Measurements from ENCODE around the gene EVI5L. TPM values are rescaled to one million over a fixed set of nuclear protein-coding genes. Genes with fewer than 3 reads are reported as not detected.

EVI5L gene
- total RNA-seq, 2 experiments from 2014 or later: 5.2 to 6.0 TPM

GRCh38 chr19:7795555-7796161 is 34.4 kb upstream of the EVI5L start:
- Mint-ChIP-seq H3K36me3 (ENCODE audit: low read depth) (no peaks in the 10 kb centered on the region), H3K9me3 (no peaks in the 10 kb centered on the region), H3K4me1 (ENCODE audit: low read depth) (peaks cover 6% of the 10 kb centered on the region), H3K27ac (no peak overlapping the region), H3K27me3 (peaks cover 31% of the 10 kb centered on the region), H3K4me3 (no peak overlapping the region)
- DNase-seq (no peak), ATAC-seq (ENCODE audit: poor library complexity) (no peak)
- ChIA-PET CTCF (interaction anchor here (1.5 kb wide), 1 partner anchor 115 kb away, joined by 3 read pairs; the partner anchor contains the start of gene TRAPPC5), POLR2A (no interaction called here)
- intact Hi-C loops (cut with DNase I, micrococcal nuclease): no loop called here
- peaks cover under 1 to 7% of the 10 kb centered on the region in 2 experiments for H3K27me3 ChIP-seq (ENCODE audit: control insufficient read depth in 1 of 2, insufficient read depth in 2 of 2, low read length in 2 of 2)
- TF ChIP-seq CTCF (IDR thresholded peaks at IDR 0.05): no peak
- no peak overlapping the region for H3K4me3 ChIP-seq (ENCODE audit: low read length)
- peaks cover 0 to 7% of the 10 kb centered on the region in 2 experiments for H3K9me3 ChIP-seq (ENCODE audit: control insufficient read depth in 1 of 2, insufficient read depth in 1 of 2, low read length in 2 of 2)
- no peak overlapping the region for H3K27ac ChIP-seq (ENCODE audit: low read depth in 1 of 2, low read length in 2 of 2)
- no peaks in the 10 kb centered on the region for H3K36me3 ChIP-seq (ENCODE audit: insufficient read depth, low read length)
- H3K4me1 ChIP-seq (ENCODE audit: insufficient read depth, low read length): peaks cover 9% of the 10 kb centered on the region

- Histone ChIP-seq H3K36me3 (ENCODE audit: insufficient read depth, low read length) (no peaks in the 10 kb centered on the region), H3K4me3 (ENCODE audit: low read length) (no peak overlapping the region), H3K4me1 (ENCODE audit: insufficient read depth, low read length) (peaks cover 9% of the 10 kb centered on the region), H3K27ac (ENCODE audit: low read depth in 1 of 2, low read length in 2 of 2) (no peak overlapping the region), H3K9me3 (ENCODE audit: control insufficient read depth in 1 of 2, insufficient read depth in 1 of 2, low read length in 2 of 2) (peaks cover 0 to 16% of the 10 kb centered on the region in 2 experiments), H3K27me3 (ENCODE audit: control insufficient read depth in 1 of 2, insufficient read depth in 2 of 2, low read length in 2 of 2) (peaks cover 7 to 10% of the 10 kb centered on the region in 2 experiments)
- intact Hi-C loops (cut with DNase I, micrococcal nuclease): loop anchor here (1.0 to 2.0 kb wide), 4 partner anchors 120 to 697 kb away; no protein-coding TSS in a partner anchor
- Mint-ChIP-seq H3K4me1 (ENCODE audit: low read depth) (peaks cover 6% of the 10 kb centered on the region), H3K9me3 (no peaks in the 10 kb centered on the region), H3K27ac (no peak overlapping the region), H3K4me3 (no peak overlapping the region), H3K27me3 (peaks cover 33% of the 10 kb centered on the region), H3K36me3 (ENCODE audit: low read depth) (no peaks in the 10 kb centered on the region)
- DNase-seq (peak; percentile 17 to 81 (median 48)), ATAC-seq (ENCODE audit: poor library complexity) (no peak)
- ChIA-PET CTCF (interaction anchor here (0.6 to 2.3 kb wide), 18 partner anchors 29 to 1035 kb away, joined by 3 to 48 read pairs (median 3); partner anchors contain the start of gene TRAPPC5), POLR2A (interaction anchor here (1.0 to 2.7 kb wide), 4 partner anchors 64 to 231 kb away, joined by 3 to 17 read pairs (median 5); partner anchors contain the start of gene TRAPPC5)
- TF ChIP-seq CTCF (IDR thresholded peaks at IDR 0.05): peak; percentile 76
Measured at GRCh38 chr19:7799640-7800355, 30.2 kb upstream of the EVI5L start.

GRCh38 chr19:7801020-7801570 is 28.9 kb upstream of the EVI5L start:
- intact Hi-C loops (cut with DNase I, micrococcal nuclease): loop anchor here in 1 of 2 experiments (2.0 kb wide), 1 partner anchor 698 kb away; no protein-coding TSS in a partner anchor
- POLR2A ChIA-PET: interaction anchor here (1.0 to 2.7 kb wide), 2 partner anchors 96 to 120 kb away, joined by 3 to 17 read pairs; partner anchors contain the start of gene TRAPPC5
- no peaks in the 10 kb centered on the region for H3K9me3 Mint-ChIP-seq
- no peaks in the 10 kb centered on the region for H3K36me3 Mint-ChIP-seq (ENCODE audit: low read depth)
- no peak for TF ChIP-seq CTCF (IDR thresholded peaks at IDR 0.05)
- no peak overlapping the region for H3K27ac Mint-ChIP-seq
- Histone ChIP-seq H3K4me1 (ENCODE audit: insufficient read depth, low read length) (peaks cover 9% of the 10 kb centered on the region), H3K9me3 (ENCODE audit: control insufficient read depth in 1 of 2, insufficient read depth in 1 of 2, low read length in 2 of 2) (peaks cover 0 to 16% of the 10 kb centered on the region in 2 experiments), H3K27ac (ENCODE audit: low read depth in 1 of 2, low read length in 2 of 2) (no peak overlapping the region), H3K36me3 (ENCODE audit: insufficient read depth, low read length) (no peaks in the 10 kb centered on the region), H3K4me3 (ENCODE audit: low read length) (no peak overlapping the region), H3K27me3 (ENCODE audit: control insufficient read depth in 1 of 2, insufficient read depth in 2 of 2, low read length in 2 of 2) (peaks cover 7 to 10% of the 10 kb centered on the region in 2 experiments)
- CTCF ChIA-PET: interaction anchor here (2.3 kb wide), 2 partner anchors 120 to 233 kb away, joined by 30 to 48 read pairs; partner anchors contain the start of gene TRAPPC5
- H3K4me3 Mint-ChIP-seq: no peak overlapping the region
- ATAC-seq (ENCODE audit: poor library complexity) (no peak), DNase-seq (no peak)
- peaks cover 33% of the 10 kb centered on the region for H3K27me3 Mint-ChIP-seq
- peaks cover 6% of the 10 kb centered on the region for H3K4me1 Mint-ChIP-seq (ENCODE audit: low read depth)
